B cell (primary cell): Measurements from ENCODE around the gene HHEX. TPM values are rescaled to one million over a fixed set of nuclear protein-coding genes. Genes with fewer than 3 reads are reported as not detected.

Experiments
- ATAC-seq: fragments of 200-7000 bp; cut with Tn5 transposase; one replicate; pipeline ENCODE4 v1.10.0; 2021; ENCODE audit warnings: low read depth, mild to moderate bottlenecking, moderate number of reproducible peaks, moderate library complexity
- CTCF ChIA-PET: fragments of 350-600 bp; sonication (Branson Sonifier 250); formaldehyde crosslinking; loops from one replicate; lab custom pipeline; 2021; ENCODE audit warnings: antibody characterized with exemption, inconsistent platforms; lab: Charles Lee
- POLR2A ChIA-PET: fragments of 350-600 bp; sonication (Branson Sonifier 250); formaldehyde crosslinking; loops from one replicate; lab custom pipeline; 2021; ENCODE audit warnings: antibody characterized with exemption; lab: Charles Lee
- DNase-seq: peaks from one replicate; pipeline ENCODE4 v3.0.0; 2013
- H2AFZ ChIP-seq: 2 replicates; pipeline ENCODE4 v1.6.1; 2012; ENCODE audit warnings: mild to moderate bottlenecking, low read depth, low read length; ENCODE audit not compliant: insufficient read depth, poor library complexity, severe bottlenecking
- H3K27ac ChIP-seq, 2 donors: 1 replicate in 1 of 2; 2 replicates in 1 of 2; pipeline ENCODE4 v1.5.1; 2012 to 2013; ENCODE audit warnings: low read length in 2 of 2, mild to moderate bottlenecking in 2 of 2, moderate library complexity in 1 of 2
- H3K27me3 ChIP-seq, 4 experiments: fragments of 200-600 bp in 1 of 4; sonication (generic) in 1 of 4; replicated peaks in 1 of 4; 1 replicate in 2 of 4; 2 replicates in 2 of 4; pipeline versions ENCODE4 v1.6.1 to v1.7.0; 2013 to 2016; ENCODE audit warnings: low read length in 3 of 4, mild to moderate bottlenecking in 2 of 4, mixed read lengths in 1 of 4, moderate library complexity in 1 of 4; ENCODE audit not compliant: insufficient read depth in 4 of 4, control insufficient read depth in 3 of 4; ENCODE audit errors: control extremely low read depth in 1 of 4
- H3K36me3 ChIP-seq, 2 experiments: replicated peaks in 1 of 2; 1 replicate in 1 of 2; 2 replicates in 1 of 2; pipeline versions ENCODE4 v1.6.1 to v1.7.1; 2013; ENCODE audit warnings: low read length in 1 of 2; ENCODE audit not compliant: insufficient read depth in 2 of 2, control insufficient read depth in 1 of 2; ENCODE audit errors: control extremely low read depth in 1 of 2, extremely low read depth in 1 of 2
- H3K4me1 ChIP-seq, 2 donors: fragments of 200-600 bp in 1 of 2; sonication (generic) in 1 of 2; 1 replicate in 1 of 2; 2 replicates in 1 of 2; pipeline versions ENCODE4 v1.5.1 to v1.6.1; 2013 to 2017; ENCODE audit warnings: low read length in 2 of 2; ENCODE audit not compliant: control insufficient read depth in 2 of 2, insufficient read depth in 2 of 2
- H3K4me2 ChIP-seq: replicated peaks from 2 replicates; pipeline ENCODE3; 2012; ENCODE audit warnings: mild to moderate bottlenecking, low read depth, low read length; ENCODE audit not compliant: poor library complexity, severe bottlenecking
- H3K4me3 ChIP-seq, 5 experiments: fragments of 200-600 bp in 1 of 5; sonication (generic) in 1 of 5; 1 replicate in 3 of 5; 2 replicates in 2 of 5; pipeline versions ENCODE4 v1.5.1 to v1.7.0; 2011 to 2016; ENCODE audit warnings: low read length in 4 of 5, mild to moderate bottlenecking in 4 of 5, low read depth in 2 of 5, control low read depth in 1 of 5, moderate library complexity in 1 of 5; ENCODE audit not compliant: insufficient read depth in 1 of 5; ENCODE audit errors: control extremely low read depth in 1 of 5, extremely low read depth in 1 of 5
- H3K79me2 ChIP-seq: fragments of 200-600 bp; sonication (generic); one replicate; pipeline ENCODE4 v1.6.0; 2016; ENCODE audit warnings: low read length; ENCODE audit not compliant: control insufficient read depth, insufficient read depth
- H3K9ac ChIP-seq: fragments of 200-600 bp; sonication (generic); 2 replicates; pipeline ENCODE4 v1.6.1; 2017; ENCODE audit warnings: mild to moderate bottlenecking, low read length, moderate library complexity
- H3K9me3 ChIP-seq, 3 donors: one replicate each; pipeline versions ENCODE4 v1.6.1 to v1.7.1; 2013; ENCODE audit warnings: low read length in 2 of 3; ENCODE audit not compliant: control insufficient read depth in 2 of 3, insufficient read depth in 1 of 3; ENCODE audit errors: control extremely low read depth in 1 of 3
- H4K20me1 ChIP-seq: 2 replicates; pipeline ENCODE4 v1.6.0; 2012; ENCODE audit warnings: mild to moderate bottlenecking, low read length; ENCODE audit not compliant: insufficient read depth, control insufficient read depth, poor library complexity, severe bottlenecking
- H3K27ac Mint-ChIP-seq: one replicate; pipeline ENCODE4 v1.8.0; 2021; ENCODE audit warnings: mixed read lengths
- H3K27me3 Mint-ChIP-seq: one replicate; pipeline ENCODE4 v1.8.0; 2021; ENCODE audit warnings: mixed read lengths
- H3K4me1 Mint-ChIP-seq: one replicate; pipeline ENCODE4 v1.8.0; 2021; ENCODE audit warnings: mixed read lengths
- H3K4me3 Mint-ChIP-seq: one replicate; pipeline ENCODE4 v1.8.0; 2021; ENCODE audit warnings: mixed read lengths
- H3K9me3 Mint-ChIP-seq: one replicate; pipeline ENCODE4 v1.8.0; 2022; ENCODE audit warnings: mixed read lengths; ENCODE audit not compliant: insufficient read depth
- CTCF ChIP-seq: fragments of 200-600 bp; IDR thresholded peaks from one replicate; pipeline ENCODE4 v1.8.0; 2022; ENCODE audit warnings: antibody characterized with exemption, mild to moderate bottlenecking
- EZH2 ChIP-seq: IDR thresholded peaks from 2 replicates; pipeline ENCODE4 v1.6.1; 2012; ENCODE audit warnings: borderline replicate concordance, low read depth, mild to moderate bottlenecking, moderate library complexity, low read length; ENCODE audit not compliant: insufficient read depth, poor library complexity, severe bottlenecking
- WGBS: methylation state at CpG from one replicate; pipeline ENCODE4 v1.1.5; 2013; ENCODE audit warnings: missing lambda C conversion rate; ENCODE audit not compliant: insufficient coverage; 5-methylcytosine and 5-hydroxymethylcytosine counted together
- intact Hi-C: fragments of 100-400 bp; cut with micrococcal nuclease; formaldehyde crosslinking; loops from one replicate; pipeline ENCODE4 v1.10.0; 2022
- polyA plus RNA-seq: library from polyadenylated mRNA; depleted of rRNA; stranded (reverse); fragments of >200 nt; gene quantifications from 2 replicates; pipeline ENCODE4 v1.2.3, GENCODE V29; 2012
- total RNA-seq, 2 donors: library from RNA; stranded (reverse); fragments of 120-200 nt in 1 of 2; gene quantifications; 1 replicate in 1 of 2; 2 replicates in 1 of 2; pipeline versions ENCODE4 v1.2.3 to v1.2.4, GENCODE V29; 2013 to 2022

The HHEX gene
- total and polyA plus RNA-seq, 2 donors (not counting 1 experiment from before 2014, with no cell fraction given), result 96.9 to 149 TPM

GRCh38 chr10:92712016-92712889 lies 22.5 kb downstream of the HHEX start:
- Histone ChIP-seq H3K27me3 (no peaks in the 10 kb centered on the region), H3K4me1 (peaks cover 54 to 61% of the 10 kb centered on the region in 2 donors), H3K4me2 (peak overlapping the region; percentile 53), H4K20me1 (no peaks in the 10 kb centered on the region), H3K4me3 (peak overlapping the region in 3 of 5 experiments; percentile 12 to 37 (median 27)), H3K9me3 (peaks cover 0 to 23% (median 6%) of the 10 kb centered on the region in 3 donors), H3K27ac (peak overlapping the region; percentile 73 to 74), H3K9ac (peak overlapping the region; percentile 17), H3K36me3 (no peaks in the 10 kb centered on the region), H3K79me2 (no peaks in the 10 kb centered on the region), H2AFZ (peak overlapping the region; percentile 39)
- TF ChIP-seq CTCF, result no peak
- TF ChIP-seq EZH2, result no peak
- ATAC-seq (peak; percentile 73), DNase-seq (peak; percentile 79)
- no peaks in the 10 kb centered on the region for H3K9me3 Mint-ChIP-seq
- no peaks in the 10 kb centered on the region for H3K27me3 Mint-ChIP-seq
- H3K4me1 Mint-ChIP-seq, result peaks cover 60% of the 10 kb centered on the region
- POLR2A ChIA-PET, result interaction anchor here (0.9 to 2.2 kb wide), 5 partner anchors 13 to 131 kb away, joined by 3 to 20 read pairs (median 4); partner anchors contain the start of gene HHEX
- WGBS, result no CpG with 5 or more reads among the region's 10 CpGs
- peak overlapping the region; percentile 76 for H3K4me3 Mint-ChIP-seq
- CTCF ChIA-PET, result interaction anchor here (1.1 to 3.8 kb wide), 9 partner anchors 9 to 130 kb away, joined by 3 to 16 read pairs (median 6); partner anchors contain the start of gene HHEX
- intact Hi-C loops, result loop anchor here (1.0 to 2.0 kb wide), 4 partner anchors 13 to 44 kb away; no protein-coding TSS in a partner anchor
- peak overlapping the region; percentile 95 for H3K27ac Mint-ChIP-seq
